Left renal cortex interstitium (tissue), 4 donors: ENCODE data around the gene EIF3D. TPM values are rescaled to one million over a fixed set of nuclear protein-coding genes. Genes with fewer than 3 reads are reported as not detected.
A peak's percentile ranks its signal among the peaks of the same experiment; 100 is the strongest.
"Not testable (repeated sequence)": the region's sequence is repeated elsewhere in the genome, so short reads cannot be mapped to it uniquely, and the experiment has no call there.

Source experiments
- DNase-seq, 4 donors: peaks; one replicate each; pipeline ENCODE4 v3.0.0-alpha.2; 2013; ENCODE audit warnings: low read depth in 4 of 4, low spot score in 2 of 4, missing footprints in 1 of 4
- polyA plus RNA-seq, 4 donors: library from polyadenylated mRNA; unstranded; fragments of 120-200 nt; gene quantifications; one replicate each; pipeline ENCODE4 v1.2.1, GENCODE V29; 2013; ENCODE audit not compliant: insufficient read length in 4 of 4

The EIF3D gene
- polyA plus RNA-seq, 4 donors = 252 to 316 (median 280) TPM

GRCh38 chr22:36550701-36551495, 21.9 kb upstream of the EIF3D start:
- DNase-seq = no peak

GRCh38 chr22:36549033-36549432, 20.1 kb upstream of the EIF3D start:
- no peak for DNase-seq

- DNase-seq = no peak
Measured at GRCh38 chr22:36548606-36549005, 19.6 kb upstream of the EIF3D start.

GRCh38 chr22:36546932-36547331, 18.0 kb upstream of the EIF3D start:
- no peak for DNase-seq

- no peak for DNase-seq
Measured at GRCh38 chr22:36546092-36546804, 17.3 kb upstream of the EIF3D start.

- DNase-seq = no peak
Measured at GRCh38 chr22:36544107-36544620, 15.2 kb upstream of the EIF3D start.

- no peak for DNase-seq
Measured at GRCh38 chr22:36541831-36542411, 13.0 kb upstream of the EIF3D start.

- DNase-seq = no peak
Measured at GRCh38 chr22:36540867-36541642, 12.1 kb upstream of the EIF3D start.

- no peak for DNase-seq
Measured at GRCh38 chr22:36538529-36538928, 9.6 kb upstream of the EIF3D start.

GRCh38 chr22:36536717-36537116, 7.8 kb upstream of the EIF3D start:
- peak in 1 of 4 donors; percentile 32 for DNase-seq

GRCh38 chr22:36533320-36533719, 4.4 kb upstream of the EIF3D start:
- not testable (repeated sequence) for DNase-seq

GRCh38 chr22:36532466-36532865, 3.5 kb upstream of the EIF3D start:
- DNase-seq = no peak

GRCh38 chr22:36528341-36528740, 625 bp downstream of the EIF3D start:
- DNase-seq = no peak

GRCh38 chr22:36522662-36523061, 6.3 kb downstream of the EIF3D start:
- no peak for DNase-seq

- DNase-seq = no peak
Measured at GRCh38 chr22:36520423-36520822, 8.5 kb downstream of the EIF3D start.

GRCh38 chr22:36519906-36520305, 9.1 kb downstream of the EIF3D start:
- DNase-seq = not testable (repeated sequence)

- DNase-seq = no peak
Measured at GRCh38 chr22:36514766-36515165, 14.2 kb downstream of the EIF3D start.

GRCh38 chr22:36512991-36513390, 16.0 kb downstream of the EIF3D start:
- DNase-seq = no peak

GRCh38 chr22:36512333-36512732, 16.6 kb downstream of the EIF3D start:
- DNase-seq = no peak

- no peak for DNase-seq
Measured at GRCh38 chr22:36510966-36511881, 17.7 kb downstream of the EIF3D start.
